Measurements from ENCODE around the gene UBASH3B.

Gene UBASH3B

DNA sequence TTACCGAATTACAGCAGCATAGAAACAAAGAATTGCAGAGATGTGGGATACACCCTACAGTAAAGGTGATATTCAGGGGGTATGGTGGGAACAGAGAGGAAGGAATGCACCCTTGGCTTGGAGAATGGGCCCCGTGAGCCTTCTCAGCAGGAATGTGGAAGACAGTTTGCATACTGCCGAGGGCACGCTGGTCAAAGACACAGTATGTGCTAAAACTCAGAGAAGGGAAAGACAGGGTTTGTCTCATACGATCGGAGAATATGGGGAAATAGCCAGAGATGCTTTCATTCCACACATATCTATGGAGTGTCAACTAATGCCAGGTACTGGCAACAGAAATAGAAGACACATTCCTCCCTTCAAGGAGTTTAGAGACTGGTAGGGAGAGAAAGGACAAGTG is 36.9 kb downstream of the UBASH3B start:
- Histone ChIP-seq H3K27ac (ENCODE audit: low read length) (no peak overlapping the region), H3K9me3 (ENCODE audit: control insufficient read depth, insufficient read depth, low read length) (no peaks in the 10 kb centered on the region), H3K4me1 (ENCODE audit: control insufficient read depth, insufficient read depth, low read length) (peaks cover 4% of the 10 kb centered on the region; the same call in 1 of the 2 replicates), H3K4me3 (ENCODE audit: low read length) (no peak overlapping the region), H3K36me3 (ENCODE audit: control insufficient read depth, insufficient read depth, low read length) (no peaks in the 10 kb centered on the region), H3K27me3 (ENCODE audit: control insufficient read depth, insufficient read depth, low read length) (no peaks in the 10 kb centered on the region)
- no peak for DNase-seq (ENCODE audit: low read depth, low spot score)
- no CpG with 5 or more reads among the region's 6 CpGs for WGBS (ENCODE audit: insufficient coverage, insufficient read length)

DNA sequence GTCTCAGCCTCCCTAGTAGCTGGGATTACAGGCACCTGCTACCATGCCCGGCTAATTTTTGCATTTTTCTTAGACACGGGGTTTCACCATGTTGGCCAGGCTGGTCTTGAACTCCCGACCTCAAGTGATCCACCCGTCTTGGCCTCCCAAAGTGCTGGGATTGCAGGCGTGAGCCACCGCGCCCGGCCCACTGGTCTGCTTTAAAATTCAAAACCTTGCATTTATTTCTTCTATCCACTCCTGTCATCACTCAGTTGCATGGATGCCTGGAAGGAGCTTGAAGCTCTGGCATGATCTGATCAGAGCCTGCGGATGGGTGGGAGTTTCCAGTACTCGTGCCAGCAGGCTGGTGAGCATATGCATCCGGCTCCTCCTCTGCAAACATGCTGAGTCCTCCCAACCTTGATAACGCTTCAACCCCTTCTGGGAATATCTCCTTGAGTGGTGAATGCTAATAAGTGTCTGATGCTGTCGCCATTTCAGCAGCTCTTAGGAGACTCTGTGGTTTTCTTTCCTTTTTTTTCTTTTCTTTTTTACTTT is 39.6 kb downstream of the UBASH3B start:
- Histone ChIP-seq H3K4me1 (ENCODE audit: control insufficient read depth, insufficient read depth, low read length) (peaks cover 4% of the 10 kb centered on the region; the same call in 1 of the 2 replicates), H3K4me3 (ENCODE audit: low read length) (no peak overlapping the region), H3K9me3 (ENCODE audit: control insufficient read depth, insufficient read depth, low read length) (peaks cover 2% of the 10 kb centered on the region; the same call in 1 of the 2 replicates), H3K27me3 (ENCODE audit: control insufficient read depth, insufficient read depth, low read length) (no peaks in the 10 kb centered on the region), H3K27ac (ENCODE audit: low read length) (no peak overlapping the region), H3K36me3 (ENCODE audit: control insufficient read depth, insufficient read depth, low read length) (no peaks in the 10 kb centered on the region)
- DNase-seq (ENCODE audit: low read depth, low spot score), result no peak
- no CpG with 5 or more reads among the region's 13 CpGs for WGBS (ENCODE audit: insufficient coverage, insufficient read length)

DNA sequence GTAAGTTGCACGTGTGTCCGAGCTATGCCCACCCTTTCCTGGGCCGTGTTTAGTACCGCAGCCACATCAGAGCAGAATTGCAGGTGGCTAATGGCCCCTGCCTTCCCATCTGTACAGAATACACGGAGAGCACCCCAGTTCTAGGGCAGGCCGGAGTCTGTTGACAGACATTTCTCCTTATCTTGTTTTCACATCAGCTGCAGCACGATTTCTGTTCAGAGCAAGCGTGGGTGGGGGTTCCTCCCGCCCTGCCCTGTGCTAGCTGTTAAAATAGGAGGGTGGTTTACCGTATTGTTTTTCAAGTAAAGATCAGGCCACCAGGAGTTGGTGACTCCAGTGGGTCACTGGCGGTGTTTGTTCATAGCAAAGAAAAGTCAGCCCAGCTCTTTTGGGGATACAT is 41.1 kb downstream of the UBASH3B start:
- WGBS (ENCODE audit: insufficient coverage, insufficient read length), result no CpG with 5 or more reads among the region's 11 CpGs
- Histone ChIP-seq H3K27ac (ENCODE audit: low read length) (no peak overlapping the region), H3K9me3 (ENCODE audit: control insufficient read depth, insufficient read depth, low read length) (peaks cover 2% of the 10 kb centered on the region; the same call in 1 of the 2 replicates), H3K27me3 (ENCODE audit: control insufficient read depth, insufficient read depth, low read length) (no peaks in the 10 kb centered on the region), H3K4me3 (ENCODE audit: low read length) (no peak overlapping the region), H3K36me3 (ENCODE audit: control insufficient read depth, insufficient read depth, low read length) (no peaks in the 10 kb centered on the region), H3K4me1 (ENCODE audit: control insufficient read depth, insufficient read depth, low read length) (peaks cover 2% of the 10 kb centered on the region; the same call in 1 of the 2 replicates)
- DNase-seq (ENCODE audit: low read depth, low spot score), result no peak

DNA sequence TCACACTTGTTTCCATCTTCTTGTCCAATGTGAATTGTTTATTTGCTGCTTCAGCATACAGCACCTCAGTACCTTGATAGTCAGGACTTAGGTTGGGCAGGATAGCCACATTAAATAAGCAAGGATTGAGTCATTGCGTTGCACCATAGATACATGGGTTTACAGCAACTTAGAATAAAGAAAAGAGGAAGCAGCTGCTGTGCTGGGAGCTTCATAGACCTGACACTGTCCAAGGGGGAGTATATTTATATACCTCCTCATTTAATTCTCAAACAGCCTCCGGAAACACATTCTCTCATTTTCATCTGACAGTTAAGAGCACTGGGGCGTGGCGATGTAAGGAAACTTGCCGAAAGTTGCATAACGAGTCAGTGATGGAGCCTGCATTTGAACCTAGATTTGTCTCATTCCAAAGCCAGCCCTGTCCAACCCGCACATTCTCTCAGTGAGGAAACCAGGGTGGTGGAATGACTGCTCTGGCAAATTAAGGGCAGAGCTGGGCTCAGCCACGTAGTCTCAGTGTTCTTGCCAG is 42.2 kb downstream of the UBASH3B start:
- DNase-seq (ENCODE audit: low read depth, low spot score), result no peak
- H3K36me3 ChIP-seq (ENCODE audit: control insufficient read depth, insufficient read depth, low read length), result no peaks in the 10 kb centered on the region
- H3K9me3 ChIP-seq (ENCODE audit: control insufficient read depth, insufficient read depth, low read length), result peaks cover 2% of the 10 kb centered on the region; the same call in 1 of the 2 replicates
- H3K27me3 ChIP-seq (ENCODE audit: control insufficient read depth, insufficient read depth, low read length), result no peaks in the 10 kb centered on the region
- no peak overlapping the region for H3K4me3 ChIP-seq (ENCODE audit: low read length)
- no CpG with 5 or more reads among the region's 8 CpGs for WGBS (ENCODE audit: insufficient coverage, insufficient read length)
- no peaks in the 10 kb centered on the region for H3K4me1 ChIP-seq (ENCODE audit: control insufficient read depth, insufficient read depth, low read length)
- no peak overlapping the region for H3K27ac ChIP-seq (ENCODE audit: low read length)

DNA sequence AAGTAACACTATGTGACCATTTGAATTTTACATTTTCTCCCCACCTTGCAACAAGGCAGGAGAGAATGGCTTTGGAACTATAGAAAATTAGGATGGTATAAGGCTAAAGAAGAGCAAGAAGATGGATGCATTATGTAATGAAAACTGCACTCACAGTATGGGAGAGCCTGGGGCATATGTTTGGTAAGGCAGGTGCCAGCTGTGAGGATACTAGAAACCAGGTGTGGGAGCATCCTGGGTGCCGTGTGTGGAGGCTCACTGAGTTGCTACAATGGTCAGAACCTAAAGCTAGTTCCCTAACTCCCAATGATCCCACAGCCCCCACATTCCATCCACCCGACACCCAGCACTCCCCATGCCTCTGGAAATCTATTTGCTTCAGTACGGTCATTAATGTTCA is 42.9 kb downstream of the UBASH3B start:
- Histone ChIP-seq H3K36me3 (ENCODE audit: control insufficient read depth, insufficient read depth, low read length) (no peaks in the 10 kb centered on the region), H3K27ac (ENCODE audit: low read length) (no peak overlapping the region)
- no CpG with 5 or more reads among the region's 3 CpGs for WGBS (ENCODE audit: insufficient coverage, insufficient read length)

DNA sequence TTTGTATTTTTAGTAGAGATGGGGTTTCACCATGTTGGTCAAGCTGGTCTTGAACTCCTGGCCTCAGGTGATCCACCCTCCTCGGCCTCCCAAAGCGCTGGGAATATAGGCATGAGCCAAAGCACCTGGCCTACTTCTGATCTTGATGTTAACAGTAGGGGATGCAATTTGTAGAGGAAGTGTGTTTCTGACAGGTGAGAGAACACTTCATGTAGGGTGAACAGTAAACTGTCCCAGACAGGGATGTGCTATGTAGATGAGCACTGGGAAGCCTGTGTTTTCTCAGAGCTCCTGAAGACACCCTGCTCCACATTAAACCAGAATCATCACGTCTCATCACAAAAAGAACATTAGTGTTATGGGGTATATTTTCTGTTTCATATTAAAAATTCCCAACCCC is 45.1 kb downstream of the UBASH3B start:
- Histone ChIP-seq H3K36me3 (ENCODE audit: control insufficient read depth, insufficient read depth, low read length) (no peaks in the 10 kb centered on the region), H3K4me1 (ENCODE audit: control insufficient read depth, insufficient read depth, low read length) (no peaks in the 10 kb centered on the region), H3K27ac (ENCODE audit: low read length) (no peak overlapping the region), H3K27me3 (ENCODE audit: control insufficient read depth, insufficient read depth, low read length) (no peaks in the 10 kb centered on the region), H3K9me3 (ENCODE audit: control insufficient read depth, insufficient read depth, low read length) (peaks cover 2% of the 10 kb centered on the region; the same call in 1 of the 2 replicates), H3K4me3 (ENCODE audit: low read length) (no peak overlapping the region)
- WGBS (ENCODE audit: insufficient coverage, insufficient read length), result no CpG with 5 or more reads among the region's 3 CpGs
- DNase-seq (ENCODE audit: low read depth, low spot score), result no peak

More for the DNA sequence above, 42.9 kb downstream of the UBASH3B start:
- H3K4me1 ChIP-seq (ENCODE audit: control insufficient read depth, insufficient read depth, low read length), result no peaks in the 10 kb centered on the region
- no peak overlapping the region for H3K4me3 ChIP-seq (ENCODE audit: low read length)
- H3K9me3 ChIP-seq (ENCODE audit: control insufficient read depth, insufficient read depth, low read length), result peaks cover 2% of the 10 kb centered on the region; the same call in 1 of the 2 replicates
- no peaks in the 10 kb centered on the region for H3K27me3 ChIP-seq (ENCODE audit: control insufficient read depth, insufficient read depth, low read length)
- DNase-seq (ENCODE audit: low read depth, low spot score), result no peak

DNA sequence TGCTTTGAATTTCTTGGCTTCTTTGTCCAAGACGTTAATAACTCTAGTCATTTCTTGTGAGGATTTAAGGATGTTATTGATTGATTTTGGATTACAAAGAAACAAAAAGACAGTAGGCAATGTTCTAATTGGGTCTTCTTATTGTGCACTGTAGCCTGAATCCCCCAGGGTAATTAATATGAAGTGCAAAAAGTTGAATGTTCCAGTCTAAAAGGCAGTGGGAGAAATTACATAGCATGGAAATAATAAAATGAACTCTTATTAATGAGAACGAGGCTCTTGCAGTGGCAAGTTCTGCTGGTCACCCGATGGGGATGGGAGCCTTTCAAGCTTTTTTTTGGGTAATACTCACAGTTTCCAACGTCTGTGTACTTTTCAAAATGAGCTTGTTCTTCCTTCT is 45.6 kb downstream of the UBASH3B start:
- Histone ChIP-seq H3K27ac (ENCODE audit: low read length) (no peak overlapping the region), H3K9me3 (ENCODE audit: control insufficient read depth, insufficient read depth, low read length) (peaks cover 2% of the 10 kb centered on the region; the same call in 1 of the 2 replicates), H3K4me1 (ENCODE audit: control insufficient read depth, insufficient read depth, low read length) (no peaks in the 10 kb centered on the region), H3K27me3 (ENCODE audit: control insufficient read depth, insufficient read depth, low read length) (no peaks in the 10 kb centered on the region), H3K4me3 (ENCODE audit: low read length) (no peak overlapping the region), H3K36me3 (ENCODE audit: control insufficient read depth, insufficient read depth, low read length) (no peaks in the 10 kb centered on the region)
- no CpG with 5 or more reads among the region's 4 CpGs for WGBS (ENCODE audit: insufficient coverage, insufficient read length)
- no peak for DNase-seq (ENCODE audit: low read depth, low spot score)

DNA sequence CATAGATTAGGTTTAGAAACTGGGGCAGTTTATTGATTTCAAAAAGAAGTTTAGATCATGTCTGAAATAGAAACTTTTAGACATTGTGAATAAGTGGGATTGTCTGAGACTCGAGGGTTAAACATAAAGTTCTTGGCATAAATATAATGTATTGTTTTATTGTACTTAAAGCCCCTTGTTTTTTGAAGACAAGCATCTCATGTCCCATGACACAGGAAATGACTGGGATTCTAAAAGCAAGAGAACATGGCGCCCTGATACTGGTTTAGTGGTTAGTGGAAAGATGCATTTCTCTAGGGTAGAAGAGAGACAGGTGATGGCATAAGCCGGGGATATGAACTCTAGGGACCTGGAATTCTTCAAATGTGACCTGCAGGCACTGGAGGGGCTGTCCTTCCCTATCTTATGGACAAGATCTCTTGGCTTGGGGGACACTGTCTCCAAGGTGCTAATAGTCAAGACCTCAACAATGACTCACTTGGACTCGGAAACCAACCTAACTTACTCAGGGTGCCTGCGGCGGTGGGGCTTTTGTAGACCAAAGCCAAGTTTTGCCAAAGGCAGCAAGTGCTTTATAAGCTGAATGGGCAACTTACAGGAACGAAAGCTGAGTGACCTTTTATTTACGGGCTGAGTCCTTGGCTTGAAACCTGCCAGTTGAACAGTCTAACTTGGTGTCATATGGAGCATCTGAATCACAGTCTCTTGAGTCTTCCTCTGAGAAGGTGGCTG is 48.2 kb downstream of the UBASH3B start:
- Histone ChIP-seq H3K27me3 (ENCODE audit: control insufficient read depth, insufficient read depth, low read length) (no peaks in the 10 kb centered on the region), H3K9me3 (ENCODE audit: control insufficient read depth, insufficient read depth, low read length) (peaks cover 2% of the 10 kb centered on the region; the same call in 1 of the 2 replicates), H3K4me3 (ENCODE audit: low read length) (no peak overlapping the region), H3K36me3 (ENCODE audit: control insufficient read depth, insufficient read depth, low read length) (no peaks in the 10 kb centered on the region), H3K4me1 (ENCODE audit: control insufficient read depth, insufficient read depth, low read length) (no peaks in the 10 kb centered on the region), H3K27ac (ENCODE audit: low read length) (no peak overlapping the region)
- no peak for DNase-seq (ENCODE audit: low read depth, low spot score)
- WGBS (ENCODE audit: insufficient coverage, insufficient read length), result no CpG with 5 or more reads among the region's 8 CpGs

DNA sequence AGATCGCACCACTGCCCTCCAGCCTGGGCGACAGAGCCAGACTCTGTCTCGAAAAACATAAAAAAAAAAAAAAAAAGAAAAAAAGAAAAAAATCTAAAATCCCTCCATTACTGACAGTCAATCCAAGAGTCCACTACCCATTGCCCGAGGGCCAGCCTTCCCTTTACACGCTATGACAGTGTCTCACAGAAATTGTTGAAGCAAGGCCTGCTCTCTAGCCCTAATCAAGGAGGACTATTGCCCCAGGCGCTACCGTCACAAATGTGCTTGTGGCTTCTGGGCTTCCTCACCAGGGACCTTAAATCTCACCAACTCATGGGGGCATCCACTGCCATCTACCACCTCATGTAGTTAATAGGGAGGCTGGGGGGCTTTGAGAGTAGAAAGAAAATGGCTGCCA is 49.9 kb downstream of the UBASH3B start:
- no peaks in the 10 kb centered on the region for H3K36me3 ChIP-seq (ENCODE audit: control insufficient read depth, insufficient read depth, low read length)
- no peaks in the 10 kb centered on the region for H3K27me3 ChIP-seq (ENCODE audit: control insufficient read depth, insufficient read depth, low read length)
- no CpG with 5 or more reads among the region's 7 CpGs for WGBS (ENCODE audit: insufficient coverage, insufficient read length)
- no peaks in the 10 kb centered on the region for H3K9me3 ChIP-seq (ENCODE audit: control insufficient read depth, insufficient read depth, low read length)
- H3K4me3 ChIP-seq (ENCODE audit: low read length), result no peak overlapping the region
- H3K27ac ChIP-seq (ENCODE audit: low read length), result no peak overlapping the region
- no peaks in the 10 kb centered on the region for H3K4me1 ChIP-seq (ENCODE audit: control insufficient read depth, insufficient read depth, low read length)
- DNase-seq (ENCODE audit: low read depth, low spot score), result no peak

DNA sequence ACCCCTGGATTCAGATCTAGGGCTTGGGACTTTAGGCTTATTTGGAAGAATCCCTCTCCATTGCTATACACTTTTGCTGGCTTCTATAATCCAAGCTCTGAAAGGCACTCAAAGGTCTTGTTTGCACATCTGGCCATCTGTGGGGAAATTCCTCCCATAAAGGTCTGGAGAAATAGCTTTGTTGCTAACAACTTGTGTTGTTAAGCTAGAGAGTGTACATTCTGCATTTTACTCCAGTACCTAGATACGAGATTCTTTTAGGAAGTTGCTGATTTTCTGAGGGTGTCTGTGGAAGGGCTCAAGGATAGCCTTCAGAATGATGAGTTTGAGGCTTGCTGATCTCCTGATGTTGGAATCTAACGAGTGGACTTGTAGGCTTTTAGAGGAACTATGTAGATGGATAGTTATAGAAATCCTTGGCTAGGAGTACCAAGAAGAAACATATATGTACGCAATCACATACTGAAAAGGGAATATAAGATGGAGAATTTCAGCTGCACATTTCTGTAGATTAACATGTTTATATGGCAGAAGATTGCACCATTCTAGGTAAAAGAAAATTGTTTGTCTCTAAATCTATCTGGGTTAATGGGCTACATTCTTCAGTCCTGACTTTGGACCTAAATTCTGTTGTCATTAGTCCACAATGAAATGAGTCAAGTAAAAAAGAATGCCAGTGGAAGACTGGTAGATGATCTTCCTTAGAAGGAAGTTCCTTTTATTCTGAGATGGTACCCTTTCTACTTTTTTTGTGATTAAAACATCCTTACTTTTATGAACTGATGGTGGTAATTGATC is 51.0 kb downstream of the UBASH3B start:
- H3K27ac ChIP-seq (ENCODE audit: low read length), result no peak overlapping the region
- WGBS (ENCODE audit: insufficient coverage, insufficient read length), result no CpG with 5 or more reads among the region's 3 CpGs

More for the DNA sequence above, 51.0 kb downstream of the UBASH3B start:
- H3K36me3 ChIP-seq (ENCODE audit: control insufficient read depth, insufficient read depth, low read length), result no peaks in the 10 kb centered on the region
- H3K4me1 ChIP-seq (ENCODE audit: control insufficient read depth, insufficient read depth, low read length), result no peaks in the 10 kb centered on the region
- H3K4me3 ChIP-seq (ENCODE audit: low read length), result no peak overlapping the region
- no peaks in the 10 kb centered on the region for H3K27me3 ChIP-seq (ENCODE audit: control insufficient read depth, insufficient read depth, low read length)
- no peak for DNase-seq (ENCODE audit: low read depth, low spot score)
- H3K9me3 ChIP-seq (ENCODE audit: control insufficient read depth, insufficient read depth, low read length), result no peaks in the 10 kb centered on the region

All from iPS DF 6.9 (cell line).